ENCODE results near the gene TMEM131L.
"Not testable (repeated sequence)": the region's sequence is repeated elsewhere in the genome, so short reads cannot be mapped to it uniquely, and the experiment has no call there.

The TMEM131L gene

GRCh38 chr4:153589703-153590595 is 123.8 kb downstream of the TMEM131L start:
- no peak for DNase-seq

GRCh38 chr4:153591441-153591840 is 125.3 kb downstream of the TMEM131L start:
- no peak for DNase-seq

- DNase-seq: no peak
These were observed 125.9 kb downstream of the TMEM131L start for GRCh38 chr4:153592064-153592463.

- DNase-seq: no peak
These were observed 127.0 kb downstream of the TMEM131L start for GRCh38 chr4:153593161-153593560.

- no peak for DNase-seq
These were observed 128.1 kb downstream of the TMEM131L start for GRCh38 chr4:153594210-153594609.

GRCh38 chr4:153595894-153596601 is 129.9 kb downstream of the TMEM131L start:
- no peak for DNase-seq

- no peak for DNase-seq
These were observed 136.6 kb downstream of the TMEM131L start for GRCh38 chr4:153602758-153603157.

GRCh38 chr4:153603258-153603657 is 137.1 kb downstream of the TMEM131L start:
- peak; percentile 55 for DNase-seq

- no peak for DNase-seq
These were observed 137.7 kb downstream of the TMEM131L start for GRCh38 chr4:153603835-153604234.

- not testable (repeated sequence) for DNase-seq
These were observed 142.9 kb downstream of the TMEM131L start for GRCh38 chr4:153609070-153609469.

- no peak for DNase-seq
These were observed 144.6 kb downstream of the TMEM131L start for GRCh38 chr4:153610623-153611376.

- no peak for DNase-seq
These were observed 145.5 kb downstream of the TMEM131L start for GRCh38 chr4:153611679-153612078.

- no peak for DNase-seq
These were observed 146.7 kb downstream of the TMEM131L start for GRCh38 chr4:153612878-153613277.

GRCh38 chr4:153616006-153616555 is 149.9 kb downstream of the TMEM131L start:
- peak; percentile 70 for DNase-seq

- DNase-seq: no peak
These were observed 152.7 kb downstream of the TMEM131L start for GRCh38 chr4:153618833-153619232.

GRCh38 chr4:153619811-153620210 is 153.7 kb downstream of the TMEM131L start:
- no peak for DNase-seq

- DNase-seq: no peak
These were observed 154.2 kb downstream of the TMEM131L start for GRCh38 chr4:153620352-153620751.

- DNase-seq: no peak
These were observed 155.9 kb downstream of the TMEM131L start for GRCh38 chr4:153622093-153622492.

GRCh38 chr4:153622778-153623240 is 156.6 kb downstream of the TMEM131L start:
- no peak for DNase-seq

GRCh38 chr4:153623491-153623890 is 157.3 kb downstream of the TMEM131L start:
- no peak for DNase-seq

GRCh38 chr4:153628796-153629315 is 162.7 kb downstream of the TMEM131L start:
- no peak for DNase-seq

GRCh38 chr4:153629776-153630175 is 163.6 kb downstream of the TMEM131L start:
- DNase-seq: no peak

All from stimulated activated CD8-positive, alpha-beta memory T cell treated with anti-CD3 and anti-CD28 coated beads, Interleukin-4, amount 100 ng/mL, for 48 hours (primary cell).